HG03378 (cell line): Measurements from ENCODE around the gene OR2J2.
"Not testable (repeated sequence)": the region's sequence is repeated elsewhere in the genome, so short reads cannot be mapped to it uniquely, and the experiment has no call there.

Source experiments
- ATAC-seq: cut with Tn5 transposase; IDR thresholded peaks from one replicate; pipeline ENCODE4 v1.9.1; 2021; ENCODE audit warnings: mild to moderate bottlenecking, moderate library complexity; ENCODE audit not compliant: unreplicated experiment

The OR2J2 gene

DNA sequence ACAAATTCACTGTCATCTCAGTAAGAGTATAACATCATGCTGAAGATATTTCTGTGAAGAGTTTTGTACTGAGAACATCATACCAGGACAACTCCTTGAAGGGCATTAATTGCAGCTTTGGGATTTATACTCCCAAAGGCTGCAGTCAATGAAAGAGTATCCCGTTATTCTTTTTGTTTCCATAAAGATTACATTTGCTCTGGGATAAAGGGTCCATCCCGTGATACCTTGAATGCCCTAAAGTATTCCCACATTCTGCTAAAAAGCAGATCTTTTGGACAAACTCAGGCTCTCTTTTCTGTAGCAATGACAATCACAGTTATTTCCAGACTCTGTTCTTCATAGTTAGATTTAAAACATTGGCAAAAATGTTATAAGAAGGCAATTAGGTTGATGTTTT lies at the start of gene OR2J2:
Gene OR2J2 (plus strand): TSS at position 301 of the 400 bp plus-strand sequence. CDS start 2,729 bp downstream, outside the sequence.
- not testable (repeated sequence) for ATAC-seq

- no peak for ATAC-seq
Observed at GRCh38 chr6:29129326-29130012, 41.2 kb upstream of the OR2J2 start.

GRCh38 chr6:29130644-29131043 lies 40.1 kb upstream of the OR2J2 start:
- ATAC-seq: no peak

- ATAC-seq: no peak
Observed at GRCh38 chr6:29131691-29132090, 39.0 kb upstream of the OR2J2 start.

GRCh38 chr6:29137724-29138123 lies 33.0 kb upstream of the OR2J2 start:
- no peak for ATAC-seq

GRCh38 chr6:29141606-29142005 lies 29.1 kb upstream of the OR2J2 start:
- ATAC-seq: no peak

GRCh38 chr6:29142309-29142708 lies 28.4 kb upstream of the OR2J2 start:
- no peak for ATAC-seq

DNA sequence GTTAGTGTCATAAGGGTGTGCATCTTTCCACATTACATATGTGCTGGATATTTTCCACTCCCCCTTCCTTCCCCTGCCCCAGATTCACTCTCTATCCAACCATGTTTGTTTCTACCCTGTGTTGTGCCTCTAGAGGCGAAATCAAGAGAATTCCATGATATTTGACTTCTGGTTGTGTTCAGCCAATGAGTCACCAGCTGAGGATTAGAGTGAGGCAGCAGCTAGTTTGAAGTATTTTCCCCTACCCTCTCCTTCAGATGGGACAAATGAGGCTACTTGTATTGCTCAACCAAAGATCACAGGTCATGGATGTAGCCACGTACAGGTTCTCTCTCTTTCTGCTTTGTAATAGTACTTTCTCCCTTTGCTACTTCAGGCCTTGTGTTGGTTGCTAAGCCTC lies 24.5 kb upstream of the OR2J2 start:
- no peak for ATAC-seq

DNA sequence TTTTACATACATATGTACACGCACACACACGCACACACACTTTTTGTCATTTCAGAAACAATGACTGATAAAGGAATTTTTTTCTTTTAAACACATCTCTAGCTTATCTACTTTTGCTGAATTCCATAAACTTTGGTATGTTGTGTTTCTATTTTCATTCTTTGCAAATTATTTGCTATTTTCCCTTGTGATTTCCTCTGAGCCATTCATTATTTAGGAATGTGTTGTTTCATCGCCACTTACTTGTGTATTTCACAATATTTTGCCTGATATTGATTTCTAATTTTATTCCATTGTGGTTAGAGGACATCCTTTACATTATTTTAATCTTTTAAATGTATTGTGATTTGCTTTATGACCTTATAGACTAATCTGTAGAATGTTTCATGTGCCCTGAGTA lies 23.6 kb upstream of the OR2J2 start:
- no peak for ATAC-seq

DNA sequence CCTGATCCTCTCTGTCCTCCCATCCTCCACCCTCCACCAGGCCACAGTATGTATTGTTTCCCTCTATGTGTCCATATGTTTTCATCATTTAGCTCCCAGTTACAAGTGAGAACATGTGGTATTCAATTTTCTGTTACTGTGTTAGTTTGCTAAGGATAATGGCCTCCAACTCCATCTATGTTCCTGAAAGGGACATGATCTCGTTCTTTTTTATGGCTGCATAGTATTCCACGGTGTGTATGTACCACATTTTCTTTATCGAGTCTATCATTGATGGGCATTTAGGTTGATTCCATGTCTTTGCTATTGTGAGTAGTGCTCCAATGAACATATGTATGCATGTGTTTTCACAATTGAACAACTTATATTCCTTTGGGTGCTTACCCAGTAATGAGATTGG lies 21.3 kb upstream of the OR2J2 start:
- ATAC-seq: not testable (repeated sequence)

GRCh38 chr6:29153083-29153482 lies 17.6 kb upstream of the OR2J2 start:
- no peak for ATAC-seq

- ATAC-seq: not testable (repeated sequence)
Observed at GRCh38 chr6:29155182-29155581, 15.5 kb upstream of the OR2J2 start.

GRCh38 chr6:29159922-29160321 lies 10.8 kb upstream of the OR2J2 start:
- ATAC-seq: not testable (repeated sequence)

- ATAC-seq: not testable (repeated sequence)
Observed at GRCh38 chr6:29165571-29165970, 5.1 kb upstream of the OR2J2 start.

DNA sequence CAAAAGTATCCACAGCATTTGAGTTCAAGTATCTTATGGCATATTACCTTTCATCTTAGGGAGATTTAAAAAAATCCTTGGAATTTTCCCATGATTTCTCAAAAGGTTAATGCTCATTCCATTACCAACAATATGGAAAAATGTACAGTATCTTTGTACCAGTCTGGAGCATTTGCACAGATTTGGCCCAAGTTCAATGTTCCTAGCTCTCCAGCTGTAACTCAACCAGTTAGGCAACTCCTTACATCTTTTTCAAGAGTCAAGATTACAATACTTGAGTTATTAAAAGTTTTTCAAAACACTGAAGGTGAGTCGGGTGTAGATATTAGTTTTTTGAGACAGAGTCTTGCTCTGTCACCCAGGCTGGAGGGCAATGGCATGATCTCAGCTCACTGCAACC lies 1.0 kb downstream of the OR2J2 start:
- ATAC-seq: no peak

DNA sequence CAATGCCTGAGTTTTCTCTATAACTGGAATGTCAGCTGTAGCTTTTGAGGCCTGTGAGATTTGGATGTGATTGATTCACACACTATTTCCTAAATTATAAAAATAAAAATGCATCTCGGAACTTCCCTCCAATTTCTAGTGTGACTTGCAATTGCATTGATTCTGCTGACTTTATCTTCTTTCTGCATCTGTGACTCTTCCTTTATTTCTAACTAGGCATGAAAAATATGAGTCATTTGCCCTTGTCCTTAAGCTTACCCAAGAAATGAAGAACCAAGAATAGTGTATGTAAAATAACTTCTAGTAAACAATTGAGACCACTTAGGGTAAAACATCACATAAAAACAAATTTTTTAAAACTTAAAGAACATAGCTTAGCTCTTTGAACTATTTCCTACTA lies 12.9 kb downstream of the OR2J2 start:
- no peak for ATAC-seq

- ATAC-seq: not testable (repeated sequence)
Observed at GRCh38 chr6:29188659-29189058, 18.0 kb downstream of the OR2J2 start.

DNA sequence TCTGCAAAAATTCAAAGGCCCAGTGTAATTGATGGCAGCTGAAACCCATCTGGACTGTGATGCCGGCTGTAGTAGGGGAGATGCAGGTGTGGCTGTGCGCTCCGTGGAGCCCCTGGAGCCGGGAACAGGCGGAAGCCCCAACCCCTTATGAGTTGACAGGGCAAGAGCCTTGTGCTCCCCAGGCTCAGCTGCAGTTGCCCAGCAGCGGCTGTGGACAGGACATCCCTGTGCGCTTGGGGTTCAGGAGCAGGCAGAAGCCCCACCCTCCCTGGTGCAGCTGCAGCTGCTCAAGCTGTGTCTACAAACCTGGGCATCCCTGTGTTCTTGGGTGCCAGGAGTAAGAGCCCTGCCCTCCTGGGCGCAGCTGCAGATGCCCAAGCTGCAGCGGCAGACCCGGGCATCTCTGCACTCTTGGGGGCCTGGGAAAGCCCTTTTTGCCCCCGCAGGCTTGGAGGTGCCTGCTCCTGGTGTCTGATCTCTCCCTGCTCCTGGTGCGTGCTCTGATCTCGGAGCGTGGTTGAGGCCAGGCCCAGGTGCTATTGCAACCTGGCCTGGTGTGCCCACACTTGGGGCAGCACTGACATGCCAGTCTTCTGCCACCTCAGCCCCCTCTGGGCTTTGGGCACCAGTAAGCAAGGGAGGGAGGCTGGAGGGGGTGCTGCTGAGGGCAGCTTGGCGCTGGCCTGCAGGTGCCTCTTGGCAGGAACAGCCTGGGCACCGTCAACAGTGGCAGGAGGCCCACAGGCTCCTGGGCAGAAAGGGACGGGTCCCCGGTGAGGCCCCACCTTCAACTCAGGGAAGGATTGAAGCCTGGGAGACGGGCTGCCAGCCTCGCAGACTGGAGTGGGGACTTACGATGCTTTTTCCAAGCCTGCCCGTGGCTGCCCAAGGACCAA lies 30.3 kb downstream of the OR2J2 start:
- no peak for ATAC-seq

DNA sequence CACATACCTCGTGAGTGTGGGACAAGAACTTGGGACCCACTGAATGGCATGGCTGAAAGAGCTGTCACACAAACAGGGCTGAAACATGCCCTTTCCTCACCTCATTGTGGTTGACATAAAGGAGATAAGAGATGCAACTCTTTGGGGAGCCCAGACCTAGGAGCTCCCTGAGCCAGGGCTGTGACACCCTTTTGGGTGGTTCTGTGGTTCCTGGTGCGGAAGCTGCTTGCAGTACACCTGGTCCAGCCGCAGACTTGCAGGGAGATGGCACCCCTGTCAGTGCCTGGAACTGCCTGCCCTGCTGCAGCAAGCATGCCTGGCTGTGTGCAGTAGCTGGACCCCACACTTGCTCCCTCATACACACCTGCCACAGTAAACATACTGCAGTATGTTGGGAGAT lies 31.3 kb downstream of the OR2J2 start:
- no peak for ATAC-seq

- no peak for ATAC-seq
Observed at GRCh38 chr6:29211488-29211887, 40.8 kb downstream of the OR2J2 start.

GRCh38 chr6:29216528-29216927 lies 45.8 kb downstream of the OR2J2 start:
- ATAC-seq: no peak

DNA sequence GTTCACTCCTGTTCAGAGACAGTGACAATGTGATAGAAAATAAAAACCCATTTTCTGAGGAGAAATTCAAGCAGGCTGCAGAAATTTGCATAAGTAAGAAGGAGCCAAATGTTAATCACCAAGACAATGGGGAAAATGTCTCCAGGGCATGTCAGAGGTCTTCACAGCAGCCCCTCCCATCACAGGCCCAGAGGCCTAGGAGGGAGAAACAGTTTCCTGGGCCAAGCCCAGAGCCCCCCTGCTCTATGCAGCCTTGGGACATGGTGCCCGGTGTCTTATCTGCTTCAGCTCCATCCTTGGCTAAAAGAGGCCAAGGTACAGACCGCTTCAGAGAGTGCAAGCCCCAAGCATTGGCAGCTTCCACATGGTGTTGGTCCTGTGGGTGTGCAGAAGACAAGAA lies 46.5 kb downstream of the OR2J2 start:
- not testable (repeated sequence) for ATAC-seq
